ENCODE measurements around the gene AURKB. TPM values are rescaled to one million over a fixed set of nuclear protein-coding genes. Genes with fewer than 3 reads are reported as not detected.
A peak's percentile ranks its signal among the peaks of the same experiment; 100 is the strongest.

The AURKB gene
- total and polyA plus RNA-seq, 2 of the 13 experiments (the other 11 are each of a cell fraction or from before 2014, with no cell fraction given), result 29.5 to 75.3 TPM

GRCh38 chr17:8222630-8223355 lies 12.4 kb upstream of the AURKB start (continued):
- TF ChIP-seq ZNF318 (CRISPR knock-in tag; IDR thresholded peaks at IDR 0.05) (no peak), TBP (CRISPR knock-in tag; IDR thresholded peaks at IDR 0.05) (0 out of 2 replicates have a peak, but pooled peaks have one; percentile 67), MLLT10 (CRISPR knock-in tag; IDR thresholded peaks at IDR 0.05) (no peak), POGK (CRISPR knock-in tag; conservative IDR thresholded peaks at IDR 0.05) (peak; percentile 84), ZNF605 (CRISPR knock-in tag; IDR thresholded peaks at IDR 0.05) (peak; percentile 23; the same call in 1 of the 2 replicates), ZNF792 (CRISPR knock-in tag; IDR thresholded peaks at IDR 0.05) (peak; percentile 70; the same call in 1 of the 2 replicates), ZNF276 (CRISPR knock-in tag; IDR thresholded peaks at IDR 0.05; ENCODE audit: low read depth) (no peak), ZNF749 (CRISPR knock-in tag; IDR thresholded peaks at IDR 0.05; ENCODE audit: borderline replicate concordance) (no peak), ZNF30 (CRISPR knock-in tag; IDR thresholded peaks at IDR 0.05) (no peak), SSRP1 (CRISPR knock-in tag; IDR thresholded peaks at IDR 0.05) (peak; percentile 88), POLR2G (IDR thresholded peaks at IDR 0.05; ENCODE audit: low read depth, low read length) (peak; percentile 72), GABPB1 (CRISPR knock-in tag; IDR thresholded peaks at IDR 0.05) (peak; percentile 93), ZNF574 (CRISPR knock-in tag; IDR thresholded peaks at IDR 0.05) (peak; percentile 64; the same call in 1 of the 2 replicates), ELF3 (CRISPR knock-in tag; IDR thresholded peaks at IDR 0.05) (peak; percentile 62; the same call in 1 of the 2 replicates), SRY (CRISPR knock-in tag; IDR thresholded peaks at IDR 0.05) (peak; percentile 96; the same call in 1 of the 2 replicates)

Measured in HepG2 (cell line).